DMS79 (cell line): ENCODE data around the gene ZNF235.
"Not testable (repeated sequence)": the region's sequence is repeated elsewhere in the genome, so short reads cannot be mapped to it uniquely, and the experiment has no call there.

Experiments used
- DNase-seq: peaks from one replicate; lab custom pipeline; 2025; lab: John Stamatoyannopoulos, UW

The ZNF235 gene

DNA sequence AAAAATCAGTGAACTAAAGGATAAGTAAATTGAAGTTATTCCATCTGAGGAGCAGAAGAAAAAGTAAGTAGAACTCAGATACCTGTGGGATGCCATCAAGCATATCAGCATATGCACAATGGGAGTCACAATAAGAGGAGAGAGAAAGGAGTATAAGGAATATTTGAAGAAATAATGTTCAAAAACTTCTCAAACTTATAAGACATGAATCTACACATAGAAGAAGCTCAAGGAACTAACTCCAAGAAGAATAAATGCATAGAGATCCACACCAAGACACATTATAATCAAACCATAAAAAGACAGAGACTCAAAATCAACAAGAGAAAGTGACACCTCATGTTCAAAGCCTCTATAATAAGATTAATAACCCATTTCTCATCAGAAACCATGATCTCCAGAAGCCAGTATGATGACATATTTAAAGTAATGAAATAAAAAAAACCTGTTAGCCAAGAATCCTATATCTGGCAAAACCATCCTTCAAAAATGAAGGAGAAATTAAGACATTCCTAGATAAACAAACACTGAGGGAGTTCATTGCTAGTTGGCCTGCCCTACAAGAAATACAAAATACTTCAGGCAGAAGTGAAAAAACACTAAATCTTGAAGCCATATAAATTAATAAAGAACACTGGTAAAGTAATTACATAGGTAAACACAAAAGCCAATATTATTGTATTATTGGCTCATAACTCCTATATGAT is 49.0 kb downstream of the ZNF235 start:
- no peak for DNase-seq

DNA sequence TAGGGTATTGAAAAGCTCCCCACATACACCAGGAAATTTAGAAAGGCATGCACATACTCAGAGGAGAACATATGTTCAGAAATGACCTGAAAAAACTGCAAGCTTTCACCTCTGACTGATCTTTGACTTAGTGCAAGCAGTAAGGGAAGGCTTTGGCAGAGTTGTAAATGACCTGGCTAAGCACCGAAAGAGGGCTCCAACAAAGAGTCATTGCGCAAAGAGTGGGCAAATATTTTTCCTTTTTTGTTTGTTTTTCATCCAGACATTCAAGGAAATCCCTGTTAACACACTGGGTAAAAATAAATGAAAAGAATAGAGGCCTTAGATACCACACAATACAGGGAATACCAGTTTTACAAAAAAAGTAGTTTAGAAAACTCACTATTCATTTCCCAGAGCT is 50.3 kb downstream of the ZNF235 start:
- DNase-seq, result no peak

DNA sequence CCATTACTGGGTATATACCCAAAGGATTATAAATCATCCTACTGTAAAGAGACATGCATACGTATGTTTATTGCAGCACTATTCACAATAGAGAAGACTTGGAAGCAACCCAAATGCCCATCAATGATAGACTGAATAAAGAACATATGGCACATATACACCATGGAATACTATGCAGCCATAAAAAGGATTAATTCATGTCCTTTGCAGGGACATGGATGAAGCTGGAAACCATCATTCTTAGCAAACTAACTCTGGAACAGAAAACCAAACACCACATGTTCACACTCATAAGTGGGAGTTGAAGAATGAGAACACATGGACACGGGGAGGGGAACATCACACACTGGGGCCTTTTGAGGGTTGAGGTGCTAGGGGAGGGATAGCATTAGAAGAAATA is 51.4 kb downstream of the ZNF235 start:
- not testable (repeated sequence) for DNase-seq

DNA sequence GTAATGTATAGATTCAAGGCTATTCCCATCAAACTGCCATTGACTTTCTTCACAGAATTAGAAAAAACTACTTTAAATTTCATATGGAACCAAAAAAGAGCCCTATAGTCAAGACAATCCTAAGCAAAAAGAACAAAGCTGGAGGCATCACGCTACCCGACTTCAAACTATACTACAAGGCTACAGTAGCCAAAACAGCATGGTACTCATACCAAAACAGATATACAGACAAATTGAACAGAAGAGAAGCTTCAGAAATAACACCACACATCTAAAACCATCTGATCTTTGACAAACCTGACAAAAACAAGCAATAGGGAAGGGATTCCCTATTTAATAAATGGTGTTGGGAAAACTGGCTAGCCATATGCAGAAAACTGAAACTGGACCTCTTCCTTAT is 52.5 kb downstream of the ZNF235 start:
- DNase-seq, result not testable (repeated sequence)

DNA sequence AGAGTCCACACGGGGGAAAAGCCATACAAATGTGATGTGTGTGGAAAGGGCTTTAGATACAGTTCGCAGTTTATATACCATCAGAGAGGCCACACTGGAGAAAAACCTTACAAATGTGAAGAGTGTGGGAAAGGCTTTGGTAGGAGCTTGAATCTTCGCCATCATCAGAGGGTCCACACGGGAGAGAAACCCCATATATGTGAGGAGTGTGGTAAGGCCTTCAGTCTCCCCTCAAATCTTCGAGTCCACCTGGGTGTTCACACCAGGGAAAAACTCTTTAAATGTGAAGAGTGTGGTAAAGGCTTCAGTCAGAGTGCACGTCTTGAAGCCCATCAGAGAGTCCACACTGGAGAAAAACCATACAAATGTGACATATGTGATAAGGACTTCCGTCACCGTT is 68.4 kb downstream of the ZNF235 start:
- DNase-seq, result no peak
